ENCODE data around the gene LGALS3BP.

GRCh38 chr17:78986649-78987328, 7.1 kb upstream of the LGALS3BP start:
- TF ChIP-seq, protein P1, sequence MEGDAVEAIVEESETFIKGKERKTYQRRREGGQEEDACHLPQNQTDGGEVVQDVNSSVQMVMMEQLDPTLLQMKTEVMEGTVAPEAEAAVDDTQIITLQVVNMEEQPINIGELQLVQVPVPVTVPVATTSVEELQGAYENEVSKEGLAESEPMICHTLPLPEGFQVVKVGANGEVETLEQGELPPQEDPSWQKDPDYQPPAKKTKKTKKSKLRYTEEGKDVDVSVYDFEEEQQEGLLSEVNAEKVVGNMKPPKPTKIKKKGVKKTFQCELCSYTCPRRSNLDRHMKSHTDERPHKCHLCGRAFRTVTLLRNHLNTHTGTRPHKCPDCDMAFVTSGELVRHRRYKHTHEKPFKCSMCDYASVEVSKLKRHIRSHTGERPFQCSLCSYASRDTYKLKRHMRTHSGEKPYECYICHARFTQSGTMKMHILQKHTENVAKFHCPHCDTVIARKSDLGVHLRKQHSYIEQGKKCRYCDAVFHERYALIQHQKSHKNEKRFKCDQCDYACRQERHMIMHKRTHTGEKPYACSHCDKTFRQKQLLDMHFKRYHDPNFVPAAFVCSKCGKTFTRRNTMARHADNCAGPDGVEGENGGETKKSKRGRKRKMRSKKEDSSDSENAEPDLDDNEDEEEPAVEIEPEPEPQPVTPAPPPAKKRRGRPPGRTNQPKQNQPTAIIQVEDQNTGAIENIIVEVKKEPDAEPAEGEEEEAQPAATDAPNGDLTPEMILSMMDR (IDR thresholded peaks at IDR 0.05) = no peak
- TF ChIP-seq POLR2A (IDR thresholded peaks at IDR 0.05) = no peak

Data from tibial nerve (tissue), 3 donors.